ENCODE results near the gene LGR4. TPM values are rescaled to one million over a fixed set of nuclear protein-coding genes. Genes with fewer than 3 reads are reported as not detected.

The LGR4 gene
- total RNA-seq, 4 donors from 2014 or later: 5.5 to 37.6 (median 11.8) TPM

- Histone ChIP-seq H3K27ac (peak overlapping the region in 1 of 4 donors; percentile 70), H3K4me1 (peaks cover 36 to 51% of the 10 kb centered on the region in 2 donors), H3K4me3 (no peak overlapping the region), H3K36me3 (no peaks in the 10 kb centered on the region), H3K27me3 (no peaks in the 10 kb centered on the region), H3K9me3 (no peaks in the 10 kb centered on the region)
- TF ChIP-seq CTCF (IDR thresholded peaks at IDR 0.05 in 4 of 5, conservative IDR thresholded peaks at IDR 0.05 in 1 of 5) (no peak), POLR2A (IDR thresholded peaks at IDR 0.05) (no peak)
- DNase-seq (no peak), ATAC-seq (no peak)
- intact Hi-C loops (cut with DNase I; ENCODE audit: low total_unique reads) (no loop called here), in situ Hi-C loops (cut with MboI; ENCODE audit: low sequenced_read_pairs in 4 of 4) (no loop called here)
Measured at GRCh38 chr11:27467181-27467913, 5.2 kb downstream of the LGR4 start.

GRCh38 chr11:27466363-27466762 is 6.2 kb downstream of the LGR4 start:
- intact Hi-C loops (cut with DNase I; ENCODE audit: low total_unique reads): no loop called here
- H3K4me3 ChIP-seq: no peak overlapping the region
- peaks cover 34 to 49% of the 10 kb centered on the region in 2 donors for H3K4me1 ChIP-seq
- TF ChIP-seq POLR2A (IDR thresholded peaks at IDR 0.05) (no peak), CTCF (IDR thresholded peaks at IDR 0.05 in 4 of 5, conservative IDR thresholded peaks at IDR 0.05 in 1 of 5) (no peak)
- no peaks in the 10 kb centered on the region for H3K9me3 ChIP-seq
- in situ Hi-C loops (cut with MboI; ENCODE audit: low sequenced_read_pairs in 4 of 4): no loop called here
- ATAC-seq (no peak), DNase-seq (no peak)
- no peaks in the 10 kb centered on the region for H3K27me3 ChIP-seq
- no peaks in the 10 kb centered on the region for H3K36me3 ChIP-seq
- H3K27ac ChIP-seq: no peak overlapping the region

- no peaks in the 10 kb centered on the region for H3K27me3 ChIP-seq
- H3K4me3 ChIP-seq: no peak overlapping the region
- H3K27ac ChIP-seq: no peak overlapping the region
- H3K9me3 ChIP-seq: no peaks in the 10 kb centered on the region
- in situ Hi-C loops (cut with MboI; ENCODE audit: low sequenced_read_pairs in 4 of 4): no loop called here
- no peaks in the 10 kb centered on the region for H3K36me3 ChIP-seq
- DNase-seq (no peak), ATAC-seq (no peak)
- peaks cover 26 to 42% of the 10 kb centered on the region in 2 donors for H3K4me1 ChIP-seq
- intact Hi-C loops (cut with DNase I; ENCODE audit: low total_unique reads): no loop called here
- TF ChIP-seq CTCF (IDR thresholded peaks at IDR 0.05 in 4 of 5, conservative IDR thresholded peaks at IDR 0.05 in 1 of 5) (no peak), POLR2A (IDR thresholded peaks at IDR 0.05) (no peak)
Measured at GRCh38 chr11:27465629-27466028, 7.0 kb downstream of the LGR4 start.

- ATAC-seq (no peak), DNase-seq (no peak)
- intact Hi-C loops (cut with DNase I; ENCODE audit: low total_unique reads): no loop called here
- Histone ChIP-seq H3K4me1 (peaks cover 25 to 36% of the 10 kb centered on the region in 2 donors), H3K27me3 (no peaks in the 10 kb centered on the region), H3K4me3 (no peak overlapping the region), H3K36me3 (no peaks in the 10 kb centered on the region), H3K27ac (no peak overlapping the region), H3K9me3 (no peaks in the 10 kb centered on the region)
- TF ChIP-seq POLR2A (IDR thresholded peaks at IDR 0.05): no peak
- no peak for TF ChIP-seq CTCF (IDR thresholded peaks at IDR 0.05 in 4 of 5, conservative IDR thresholded peaks at IDR 0.05 in 1 of 5)
- in situ Hi-C loops (cut with MboI; ENCODE audit: low sequenced_read_pairs in 4 of 4): no loop called here
Measured at GRCh38 chr11:27464909-27465308, 7.7 kb downstream of the LGR4 start.
